ENCODE measurements around the gene PDE4A.

GRCh38 chr19:10486551-10486950 lies 66.2 kb downstream of the PDE4A start:
- TF ChIP-seq ZNF274 (IDR thresholded peaks at IDR 0.05; ENCODE audit: low read depth, low read length) (no peak), YY1 (IDR thresholded peaks at IDR 0.05; ENCODE audit: insufficient read depth, insufficient read length) (no peak), SUZ12 (IDR thresholded peaks at IDR 0.05; ENCODE audit: extremely low read depth, insufficient read depth, insufficient read length) (no peak)

Data from NT2/D1 (cell line).